Measurements from ENCODE around the gene BLOC1S3. TPM values are rescaled to one million over a fixed set of nuclear protein-coding genes. Genes with fewer than 3 reads are reported as not detected.

Gene BLOC1S3
- total RNA-seq, 2 donors from 2014 or later: 5.0 to 5.6 TPM

DNA sequence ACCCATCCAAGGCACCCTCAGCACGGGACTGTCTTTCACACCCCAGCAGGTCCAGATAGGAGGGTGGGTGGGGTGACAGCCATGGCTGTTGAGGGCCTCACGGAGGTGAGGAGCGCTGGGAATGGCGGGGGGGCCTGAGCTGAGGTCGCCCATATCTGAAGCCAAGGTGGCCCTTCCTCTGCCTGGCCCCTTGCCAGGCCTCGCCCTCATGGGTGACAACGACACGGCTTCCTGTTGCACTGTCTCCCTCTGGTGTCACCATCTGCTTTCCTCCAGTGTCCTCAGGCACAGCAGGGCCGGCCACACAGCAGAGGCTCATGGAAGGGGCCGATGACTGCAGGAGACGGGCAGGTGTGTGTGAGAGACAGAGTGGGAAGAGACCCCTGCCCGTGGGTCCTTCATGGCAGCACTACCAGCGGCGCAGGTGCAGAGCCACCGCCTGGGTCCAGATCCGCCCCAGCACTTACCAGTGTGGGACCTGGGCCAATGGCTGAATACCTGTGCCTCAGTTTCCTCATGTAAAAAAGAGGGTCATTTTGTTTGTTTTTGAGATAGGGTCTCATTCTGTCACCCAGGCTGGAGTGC lies 9.7 kb upstream of the BLOC1S3 start:
- Histone ChIP-seq H3K4me1 (peaks cover 0 to 34% of the 10 kb centered on the region in 2 donors), H3K9me3 (no peaks in the 10 kb centered on the region)

DNA sequence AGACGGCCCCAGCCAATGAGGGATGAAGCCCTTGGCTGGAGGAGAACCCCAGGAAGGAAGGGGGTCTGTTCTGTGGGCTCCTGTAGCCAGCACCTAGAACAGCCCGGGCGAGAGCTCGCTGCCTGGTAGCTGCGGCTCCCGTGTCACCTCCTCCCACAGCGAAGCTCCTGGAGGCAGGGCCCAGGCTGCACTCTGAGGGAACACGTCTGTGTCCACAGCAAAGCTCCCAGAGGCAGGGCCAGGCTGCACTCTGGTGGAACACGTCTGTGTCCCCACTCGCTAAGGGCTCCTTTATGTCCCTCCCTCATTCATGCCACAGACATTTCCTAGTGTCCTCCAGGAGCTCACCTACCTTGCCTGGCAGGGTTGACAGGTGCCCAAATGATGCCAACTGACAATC lies 9.0 kb upstream of the BLOC1S3 start:
- no peaks in the 10 kb centered on the region for H3K27me3 ChIP-seq
- TF ChIP-seq, protein P1, sequence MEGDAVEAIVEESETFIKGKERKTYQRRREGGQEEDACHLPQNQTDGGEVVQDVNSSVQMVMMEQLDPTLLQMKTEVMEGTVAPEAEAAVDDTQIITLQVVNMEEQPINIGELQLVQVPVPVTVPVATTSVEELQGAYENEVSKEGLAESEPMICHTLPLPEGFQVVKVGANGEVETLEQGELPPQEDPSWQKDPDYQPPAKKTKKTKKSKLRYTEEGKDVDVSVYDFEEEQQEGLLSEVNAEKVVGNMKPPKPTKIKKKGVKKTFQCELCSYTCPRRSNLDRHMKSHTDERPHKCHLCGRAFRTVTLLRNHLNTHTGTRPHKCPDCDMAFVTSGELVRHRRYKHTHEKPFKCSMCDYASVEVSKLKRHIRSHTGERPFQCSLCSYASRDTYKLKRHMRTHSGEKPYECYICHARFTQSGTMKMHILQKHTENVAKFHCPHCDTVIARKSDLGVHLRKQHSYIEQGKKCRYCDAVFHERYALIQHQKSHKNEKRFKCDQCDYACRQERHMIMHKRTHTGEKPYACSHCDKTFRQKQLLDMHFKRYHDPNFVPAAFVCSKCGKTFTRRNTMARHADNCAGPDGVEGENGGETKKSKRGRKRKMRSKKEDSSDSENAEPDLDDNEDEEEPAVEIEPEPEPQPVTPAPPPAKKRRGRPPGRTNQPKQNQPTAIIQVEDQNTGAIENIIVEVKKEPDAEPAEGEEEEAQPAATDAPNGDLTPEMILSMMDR (IDR thresholded peaks at IDR 0.05): no peak
- H3K9me3 ChIP-seq: no peaks in the 10 kb centered on the region
- no peak overlapping the region for H3K4me3 ChIP-seq
- no peak for DNase-seq (ENCODE audit: low spot score)
- H3K27ac ChIP-seq: no peak overlapping the region
- no peaks in the 10 kb centered on the region for H3K36me3 ChIP-seq
- peaks cover 0 to 28% of the 10 kb centered on the region in 2 donors for H3K4me1 ChIP-seq

More for the DNA sequence above, 9.7 kb upstream of the BLOC1S3 start:
- Histone ChIP-seq H3K27me3 (no peaks in the 10 kb centered on the region), H3K4me3 (no peak overlapping the region), H3K27ac (no peak overlapping the region), H3K36me3 (no peaks in the 10 kb centered on the region)
- TF ChIP-seq, protein P1 (IDR thresholded peaks at IDR 0.05): no peak
- DNase-seq (ENCODE audit: low spot score): no peak

DNA sequence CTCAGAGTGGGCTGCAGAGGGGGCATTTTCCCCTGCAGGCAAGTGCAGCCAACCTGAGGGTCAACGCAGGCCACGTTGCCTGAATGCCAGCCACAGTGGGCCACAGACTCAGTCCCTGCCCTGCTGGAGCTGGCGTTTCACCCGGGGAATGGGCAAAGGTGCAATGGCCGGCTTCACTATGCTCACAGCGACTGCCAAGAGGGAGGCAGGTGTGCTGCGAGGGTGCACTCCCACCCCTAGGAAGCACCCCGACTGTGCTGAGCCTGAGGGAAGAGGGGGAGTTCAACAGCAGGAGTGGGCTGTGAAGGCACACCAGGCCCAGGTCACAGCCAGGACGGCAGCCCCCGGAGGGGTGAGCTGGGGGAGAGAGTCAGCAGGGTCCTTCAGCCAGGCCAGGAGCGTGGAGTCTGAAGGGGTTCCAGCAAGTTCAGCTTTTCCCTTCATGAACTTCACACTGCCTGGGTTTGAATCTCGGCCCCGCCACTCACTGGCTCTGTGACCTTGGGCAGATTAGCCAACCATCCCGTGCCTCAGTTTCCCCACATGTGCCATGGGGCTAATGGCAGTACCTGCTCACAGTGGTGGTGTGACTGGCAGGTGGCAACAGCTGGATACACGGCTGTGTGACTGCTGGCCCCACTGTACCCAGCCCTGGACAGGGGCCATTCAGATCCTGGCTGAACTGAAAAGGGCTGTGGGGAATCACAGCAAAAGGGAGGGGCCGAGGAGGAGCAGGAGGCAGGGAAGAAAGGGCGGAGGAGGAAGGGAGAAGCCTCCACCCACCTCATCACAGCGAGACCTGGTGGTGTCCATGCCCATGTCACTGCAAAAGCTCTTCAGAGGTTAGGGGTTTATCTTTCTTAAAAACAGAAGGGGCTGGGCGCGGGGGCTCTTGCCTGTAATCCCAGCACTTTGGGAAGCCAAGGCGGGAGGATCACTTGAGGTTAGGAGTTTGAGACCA lies 8.2 kb upstream of the BLOC1S3 start:
- DNase-seq (ENCODE audit: low spot score): no peak
- Histone ChIP-seq H3K4me3 (no peak overlapping the region), H3K9me3 (no peaks in the 10 kb centered on the region), H3K4me1 (peaks cover 0 to 21% of the 10 kb centered on the region in 2 donors), H3K36me3 (no peaks in the 10 kb centered on the region), H3K27me3 (no peaks in the 10 kb centered on the region), H3K27ac (no peak overlapping the region)
- TF ChIP-seq, protein P1 (IDR thresholded peaks at IDR 0.05): no peak

DNA sequence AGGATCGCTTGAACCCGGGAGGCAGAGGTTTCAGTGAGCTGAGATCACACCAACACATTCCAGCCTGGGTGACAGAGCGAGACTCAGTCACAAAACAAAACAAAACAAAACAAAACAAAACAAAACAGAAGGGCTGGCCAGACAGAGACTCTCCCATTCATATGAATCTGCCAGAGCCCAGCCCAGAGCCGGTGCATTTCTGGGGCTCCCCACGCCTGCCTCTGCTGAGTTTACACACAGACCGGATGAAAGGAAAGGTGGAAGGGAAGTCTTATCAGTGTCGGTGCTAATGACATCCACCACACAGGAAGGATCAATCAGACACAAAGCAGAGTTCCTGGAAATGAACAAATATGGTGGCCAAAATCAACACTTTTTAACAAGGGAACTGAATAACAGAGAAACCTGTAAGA lies 7.4 kb upstream of the BLOC1S3 start:
- DNase-seq (ENCODE audit: low spot score): no peak
- Histone ChIP-seq H3K4me1 (peaks cover 0 to 18% of the 10 kb centered on the region in 2 donors), H3K4me3 (no peak overlapping the region), H3K36me3 (no peaks in the 10 kb centered on the region), H3K27me3 (no peaks in the 10 kb centered on the region), H3K9me3 (no peaks in the 10 kb centered on the region), H3K27ac (peak overlapping the region; percentile 16 to 29)
- TF ChIP-seq, protein P1 (IDR thresholded peaks at IDR 0.05): no peak

DNA sequence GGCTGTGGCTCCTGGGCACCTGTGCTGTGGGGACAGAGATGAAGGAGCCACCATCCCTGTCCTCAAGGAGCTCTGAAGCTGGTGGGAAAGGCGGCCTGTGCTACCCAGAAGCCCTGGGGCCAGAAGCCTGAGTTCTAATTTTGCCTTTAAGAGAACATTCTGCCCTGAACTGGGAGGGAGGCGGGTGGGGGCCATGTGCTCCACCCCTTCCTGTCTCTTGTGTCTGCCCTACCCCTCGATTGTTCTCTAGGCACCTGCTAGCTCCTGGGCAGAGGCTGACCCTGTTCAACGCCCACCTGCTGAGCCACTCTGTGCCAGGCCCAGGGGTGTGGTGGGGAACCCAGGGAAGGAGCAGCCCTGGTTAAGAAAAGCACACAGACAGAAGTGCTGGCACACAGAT lies 6.4 kb upstream of the BLOC1S3 start:
- H3K4me1 ChIP-seq: peaks cover 0 to 13% of the 10 kb centered on the region in 2 donors
- no peaks in the 10 kb centered on the region for H3K9me3 ChIP-seq
- TF ChIP-seq, protein P1 (IDR thresholded peaks at IDR 0.05): no peak
- H3K36me3 ChIP-seq: no peaks in the 10 kb centered on the region
- H3K4me3 ChIP-seq: no peak overlapping the region
- H3K27me3 ChIP-seq: no peaks in the 10 kb centered on the region
- peak overlapping the region in 1 of 2 donors; percentile 35 for H3K27ac ChIP-seq
- DNase-seq (ENCODE audit: low spot score): no peak
